ENCODE measurements around the gene SULF2. TPM values are rescaled to one million over a fixed set of nuclear protein-coding genes. Genes with fewer than 3 reads are reported as not detected.

Gene SULF2
- total RNA-seq, 1 donor from 2014 or later: 0.20 TPM

- ATAC-seq (ENCODE audit: low read depth) (peak; percentile 40), DNase-seq (no peak)
- intact Hi-C loops (cut with micrococcal nuclease): no loop called here
- TF ChIP-seq, protein P1, sequence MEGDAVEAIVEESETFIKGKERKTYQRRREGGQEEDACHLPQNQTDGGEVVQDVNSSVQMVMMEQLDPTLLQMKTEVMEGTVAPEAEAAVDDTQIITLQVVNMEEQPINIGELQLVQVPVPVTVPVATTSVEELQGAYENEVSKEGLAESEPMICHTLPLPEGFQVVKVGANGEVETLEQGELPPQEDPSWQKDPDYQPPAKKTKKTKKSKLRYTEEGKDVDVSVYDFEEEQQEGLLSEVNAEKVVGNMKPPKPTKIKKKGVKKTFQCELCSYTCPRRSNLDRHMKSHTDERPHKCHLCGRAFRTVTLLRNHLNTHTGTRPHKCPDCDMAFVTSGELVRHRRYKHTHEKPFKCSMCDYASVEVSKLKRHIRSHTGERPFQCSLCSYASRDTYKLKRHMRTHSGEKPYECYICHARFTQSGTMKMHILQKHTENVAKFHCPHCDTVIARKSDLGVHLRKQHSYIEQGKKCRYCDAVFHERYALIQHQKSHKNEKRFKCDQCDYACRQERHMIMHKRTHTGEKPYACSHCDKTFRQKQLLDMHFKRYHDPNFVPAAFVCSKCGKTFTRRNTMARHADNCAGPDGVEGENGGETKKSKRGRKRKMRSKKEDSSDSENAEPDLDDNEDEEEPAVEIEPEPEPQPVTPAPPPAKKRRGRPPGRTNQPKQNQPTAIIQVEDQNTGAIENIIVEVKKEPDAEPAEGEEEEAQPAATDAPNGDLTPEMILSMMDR (IDR thresholded peaks at IDR 0.05): no peak
- peaks cover 4% of the 10 kb centered on the region for H3K27me3 Mint-ChIP-seq
- no peak overlapping the region for H3K27ac Mint-ChIP-seq
- peaks cover 16% of the 10 kb centered on the region for H3K4me1 Mint-ChIP-seq
- CTCF ChIA-PET: interaction anchor here (1.3 kb wide), 1 partner anchor 912 kb away, joined by 4 read pairs; no protein-coding TSS in a partner anchor
- no peaks in the 10 kb centered on the region for H3K9me3 Mint-ChIP-seq
- POLR2A ChIA-PET: no interaction called here
- H3K4me3 Mint-ChIP-seq: no peak overlapping the region
- no peaks in the 10 kb centered on the region for H3K36me3 Mint-ChIP-seq (ENCODE audit: low read depth)
Observed at GRCh38 chr20:47708140-47708807, 77.0 kb downstream of the SULF2 start.

- ChIA-PET CTCF (no interaction called here), POLR2A (interaction anchor here (0.7 kb wide), 2 partner anchors 784 to 1406 kb away, joined by 3 to 4 read pairs; no protein-coding TSS in a partner anchor)
- intact Hi-C loops (cut with micrococcal nuclease): no loop called here
- DNase-seq: no peak
- H3K4me3 Mint-ChIP-seq: no peak overlapping the region
- H3K27me3 Mint-ChIP-seq: peaks cover 2% of the 10 kb centered on the region
- no peak overlapping the region for H3K27ac Mint-ChIP-seq
- no peaks in the 10 kb centered on the region for H3K36me3 Mint-ChIP-seq (ENCODE audit: low read depth)
- peaks cover 16% of the 10 kb centered on the region for H3K4me1 Mint-ChIP-seq
- ATAC-seq (ENCODE audit: low read depth): no peak
- H3K9me3 Mint-ChIP-seq: no peaks in the 10 kb centered on the region
- TF ChIP-seq, protein P1 (IDR thresholded peaks at IDR 0.05): no peak
Observed at GRCh38 chr20:47706345-47706744, 78.9 kb downstream of the SULF2 start.

DNA sequence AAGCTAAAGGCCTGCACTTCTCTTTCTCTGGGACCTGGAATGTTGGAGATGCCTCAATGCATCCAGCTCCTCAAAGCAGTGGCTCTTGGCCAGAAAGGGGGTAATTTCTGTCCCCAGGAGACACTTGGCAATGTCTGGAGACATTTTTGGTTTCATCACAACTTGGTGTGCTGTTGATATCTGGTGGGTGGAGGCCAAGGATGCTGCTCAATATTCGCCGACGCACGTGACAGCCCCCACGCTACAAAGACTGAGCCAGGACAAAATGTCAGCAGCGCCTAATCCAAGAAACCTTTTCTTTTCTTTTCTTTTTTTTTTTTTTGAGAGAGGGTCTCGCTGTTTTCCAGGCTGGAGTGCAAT, 79.8 kb downstream of the SULF2 start:
- TF ChIP-seq, protein P1 (IDR thresholded peaks at IDR 0.05): no peak
- ChIA-PET POLR2A (interaction anchor here (0.7 kb wide), 2 partner anchors 785 to 1407 kb away, joined by 3 to 4 read pairs; no protein-coding TSS in a partner anchor), CTCF (no interaction called here)
- intact Hi-C loops (cut with micrococcal nuclease): no loop called here
- DNase-seq: no peak
- ATAC-seq (ENCODE audit: low read depth): no peak
- H3K9me3 Mint-ChIP-seq: no peaks in the 10 kb centered on the region
- no peak overlapping the region for H3K27ac Mint-ChIP-seq
- no peaks in the 10 kb centered on the region for H3K36me3 Mint-ChIP-seq (ENCODE audit: low read depth)
- H3K27me3 Mint-ChIP-seq: peaks cover 4% of the 10 kb centered on the region
- H3K4me1 Mint-ChIP-seq: peaks cover 14% of the 10 kb centered on the region
- no peak overlapping the region for H3K4me3 Mint-ChIP-seq

DNA sequence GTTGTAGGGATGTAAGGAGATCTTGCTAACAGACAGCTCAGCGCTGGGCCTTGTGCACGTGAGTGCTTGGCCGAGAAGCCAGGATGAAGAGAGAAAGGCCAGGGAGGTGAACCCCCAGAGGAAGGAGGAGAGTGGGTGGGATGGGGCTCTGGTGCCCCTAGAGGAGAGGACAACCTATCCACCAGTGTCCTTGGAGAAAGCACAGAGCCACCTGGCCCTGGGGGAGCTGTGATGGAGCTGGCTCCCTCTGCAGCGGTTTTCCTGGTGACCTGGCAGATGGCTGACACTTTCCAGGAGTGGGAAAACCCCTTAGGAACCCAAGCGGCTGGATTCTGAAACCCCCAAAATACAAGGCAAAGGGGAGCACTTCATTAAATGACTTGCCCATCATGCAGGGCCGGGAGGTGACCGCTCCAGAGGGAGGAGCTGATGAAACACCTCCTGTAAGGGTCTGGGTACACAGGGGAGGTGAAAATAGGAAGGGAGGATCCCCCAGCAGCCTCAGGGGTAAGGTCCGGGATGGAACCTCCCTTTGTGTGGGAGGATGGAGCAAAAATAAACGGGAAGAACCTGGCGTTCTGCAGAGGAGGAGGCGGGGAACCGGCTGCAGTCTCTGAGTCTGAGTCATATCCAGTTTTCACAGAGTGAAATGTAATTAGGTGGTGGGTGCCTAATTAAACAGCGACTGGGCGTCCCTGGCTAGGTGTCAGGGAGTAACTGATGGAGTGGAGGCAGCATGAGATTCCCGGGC, 80.4 kb downstream of the SULF2 start:
- Mint-ChIP-seq H3K9me3 (no peaks in the 10 kb centered on the region), H3K27ac (no peak overlapping the region), H3K4me1 (peaks cover 14% of the 10 kb centered on the region), H3K27me3 (peaks cover 4% of the 10 kb centered on the region), H3K36me3 (ENCODE audit: low read depth) (no peaks in the 10 kb centered on the region), H3K4me3 (no peak overlapping the region)
- TF ChIP-seq, protein P1 (IDR thresholded peaks at IDR 0.05): no peak
- ATAC-seq (ENCODE audit: low read depth) (no peak), DNase-seq (no peak)
- CTCF ChIA-PET: no interaction called here
- intact Hi-C loops (cut with micrococcal nuclease): no loop called here
- POLR2A ChIA-PET: no interaction called here

- no peak for ATAC-seq (ENCODE audit: low read depth)
- TF ChIP-seq, protein P1 (IDR thresholded peaks at IDR 0.05): no peak
- H3K4me3 Mint-ChIP-seq: no peak overlapping the region
- no peak for DNase-seq
- CTCF ChIA-PET: no interaction called here
- H3K27me3 Mint-ChIP-seq: peaks cover 7% of the 10 kb centered on the region
- no peaks in the 10 kb centered on the region for H3K9me3 Mint-ChIP-seq
- POLR2A ChIA-PET: no interaction called here
- no peaks in the 10 kb centered on the region for H3K36me3 Mint-ChIP-seq (ENCODE audit: low read depth)
- peaks cover 12% of the 10 kb centered on the region for H3K4me1 Mint-ChIP-seq
- no peak overlapping the region for H3K27ac Mint-ChIP-seq
- intact Hi-C loops (cut with micrococcal nuclease): no loop called here
Observed at GRCh38 chr20:47703748-47704147, 81.5 kb downstream of the SULF2 start.
